Breast epithelium (tissue), 4 donors: Measurements from ENCODE around the gene SALL4. TPM values are rescaled to one million over a fixed set of nuclear protein-coding genes. Genes with fewer than 3 reads are reported as not detected.
"Not testable (repeated sequence)": the region's sequence is repeated elsewhere in the genome, so short reads cannot be mapped to it uniquely, and the experiment has no call there.

Experiments used
- DNase-seq, 2 donors: peaks; one replicate each; pipeline ENCODE4 v3.0.0-alpha.2; 2019; ENCODE audit warnings: low spot score in 2 of 2
- H3K27ac ChIP-seq, 2 donors: fragments of 200-600 bp; sonication (generic) in 1 of 2; one replicate each; pipeline ENCODE4 v1.5.1; 2016 to 2019; ENCODE audit warnings: mild to moderate bottlenecking in 1 of 2
- H3K27me3 ChIP-seq, 2 donors: fragments of 200-600 bp; sonication (generic) in 1 of 2; one replicate each; pipeline versions ENCODE4 v1.5.1 to v1.6.0; 2017 to 2019; ENCODE audit warnings: control low read depth in 1 of 2, mild to moderate bottlenecking in 1 of 2
- H3K36me3 ChIP-seq: fragments of 200-600 bp; one replicate; pipeline ENCODE4 v1.5.1; 2019
- H3K4me1 ChIP-seq, 2 donors: fragments of 200-600 bp; sonication (generic); one replicate each; pipeline ENCODE4 v1.5.1; 2016 to 2019; ENCODE audit warnings: control low read depth in 1 of 2
- H3K4me3 ChIP-seq, 3 donors: fragments of 200-600 bp; sonication (generic); 1 replicate in 2 of 3; 2 replicates in 1 of 3; pipeline ENCODE4 v1.5.1; 2016 to 2019; ENCODE audit warnings: mild to moderate bottlenecking in 3 of 3, moderate library complexity in 2 of 3
- H3K9me3 ChIP-seq, 2 donors: fragments of 200-600 bp; sonication (generic) in 1 of 2; one replicate each; pipeline ENCODE4 v1.5.1; 2016 to 2019; ENCODE audit warnings: control low read depth in 1 of 2
- CTCF ChIP-seq, 3 donors: fragments of 450-650 bp; IDR thresholded peaks; one replicate each; pipeline ENCODE4 v1.5.1; 2016 to 2017; ENCODE audit warnings: antibody characterized with exemption in 3 of 3, mild to moderate bottlenecking in 3 of 3, moderate library complexity in 3 of 3
- POLR2A ChIP-seq: fragments of 450-650 bp; IDR thresholded peaks from one replicate; pipeline ENCODE4 v1.6.1; 2016; ENCODE audit warnings: antibody characterized with exemption, mild to moderate bottlenecking, moderate library complexity
- POLR2AphosphoS5 ChIP-seq, 3 donors: sonication (generic); formaldehyde crosslinking; IDR thresholded peaks; one replicate each; pipeline ENCODE4 v1.6.1; 2017; ENCODE audit warnings: antibody characterized with exemption in 3 of 3
- intact Hi-C: fragments of 100-400 bp; cut with DNase I; formaldehyde crosslinking; loops from one replicate; pipeline ENCODE4 v1.15.1; 2023; ENCODE audit warnings: low total_unique reads
- total RNA-seq, 3 donors: library from RNA; depleted of rRNA; stranded (reverse); fragments of >200 nt; gene quantifications; one replicate each; pipeline ENCODE4 v1.1.0, GENCODE V29; 2016

The SALL4 gene
- total RNA-seq, 3 donors from 2014 or later, result 0.29 to 0.33 (median 0.32) TPM

GRCh38 chr20:51826372-51826771 lies 24.1 kb upstream of the SALL4 start:
- H3K27me3 ChIP-seq, result no peaks in the 10 kb centered on the region
- H3K27ac ChIP-seq, result no peak overlapping the region
- DNase-seq, result no peak
- TF ChIP-seq POLR2AphosphoS5 (IDR thresholded peaks at IDR 0.05) (no peak), POLR2A (no peak), CTCF (IDR thresholded peaks at IDR 0.05) (no peak)
- no peak overlapping the region for H3K4me3 ChIP-seq
- intact Hi-C loops, result no loop called here
- no peaks in the 10 kb centered on the region for H3K36me3 ChIP-seq
- no peaks in the 10 kb centered on the region for H3K9me3 ChIP-seq
- no peaks in the 10 kb centered on the region for H3K4me1 ChIP-seq

- Histone ChIP-seq H3K27me3 (no peaks in the 10 kb centered on the region), H3K36me3 (no peaks in the 10 kb centered on the region), H3K9me3 (no peaks in the 10 kb centered on the region), H3K4me3 (no peak overlapping the region), H3K27ac (no peak overlapping the region), H3K4me1 (no peaks in the 10 kb centered on the region)
- intact Hi-C loops, result no loop called here
- DNase-seq, result no peak
- TF ChIP-seq POLR2AphosphoS5 (IDR thresholded peaks at IDR 0.05) (no peak), POLR2A (no peak), CTCF (IDR thresholded peaks at IDR 0.05) (no peak)
Measured at GRCh38 chr20:51818479-51819008, 16.2 kb upstream of the SALL4 start.

GRCh38 chr20:51816856-51817255 lies 14.5 kb upstream of the SALL4 start:
- H3K27me3 ChIP-seq, H3K36me3 ChIP-seq, H3K4me1 ChIP-seq, H3K27ac ChIP-seq, intact Hi-C loops, H3K4me3 ChIP-seq, H3K9me3 ChIP-seq: not testable (repeated sequence)
- peak in 1 of 2 donors; percentile 30 for DNase-seq

- no peaks in the 10 kb centered on the region for H3K36me3 ChIP-seq
- no peaks in the 10 kb centered on the region for H3K4me1 ChIP-seq
- intact Hi-C loops, result no loop called here
- TF ChIP-seq POLR2A (no peak), CTCF (IDR thresholded peaks at IDR 0.05) (no peak), POLR2AphosphoS5 (IDR thresholded peaks at IDR 0.05) (no peak)
- DNase-seq, result no peak
- no peak overlapping the region for H3K4me3 ChIP-seq
- no peaks in the 10 kb centered on the region for H3K27me3 ChIP-seq
- H3K9me3 ChIP-seq, result no peaks in the 10 kb centered on the region
- H3K27ac ChIP-seq, result no peak overlapping the region
Measured at GRCh38 chr20:51815383-51816076, 13.2 kb upstream of the SALL4 start.

GRCh38 chr20:51812861-51813260 lies 10.5 kb upstream of the SALL4 start:
- Histone ChIP-seq H3K36me3 (no peaks in the 10 kb centered on the region), H3K4me3 (no peak overlapping the region), H3K9me3 (no peaks in the 10 kb centered on the region), H3K27ac (no peak overlapping the region), H3K27me3 (no peaks in the 10 kb centered on the region), H3K4me1 (no peaks in the 10 kb centered on the region)
- intact Hi-C loops, result no loop called here
- peak in 1 of 2 donors; percentile 27 for DNase-seq
- TF ChIP-seq POLR2A (no peak), CTCF (IDR thresholded peaks at IDR 0.05) (no peak), POLR2AphosphoS5 (IDR thresholded peaks at IDR 0.05) (no peak)
